ENCODE measurements around the gene TTC24.
"Not testable (repeated sequence)": the region's sequence is repeated elsewhere in the genome, so short reads cannot be mapped to it uniquely, and the experiment has no call there.

The TTC24 gene
- 0.44 to 1.2 (median 0.46) reads per million in 3 experiments for total RNA-seq

GRCh38 chr1:156579472-156579871 lies at the start of gene TTC24:
Gene TTC24 (plus strand): TSS chr1:156579723. CDS start chr1:156581365, 1,642 bp downstream.
- DNase-seq: no peak

DNA sequence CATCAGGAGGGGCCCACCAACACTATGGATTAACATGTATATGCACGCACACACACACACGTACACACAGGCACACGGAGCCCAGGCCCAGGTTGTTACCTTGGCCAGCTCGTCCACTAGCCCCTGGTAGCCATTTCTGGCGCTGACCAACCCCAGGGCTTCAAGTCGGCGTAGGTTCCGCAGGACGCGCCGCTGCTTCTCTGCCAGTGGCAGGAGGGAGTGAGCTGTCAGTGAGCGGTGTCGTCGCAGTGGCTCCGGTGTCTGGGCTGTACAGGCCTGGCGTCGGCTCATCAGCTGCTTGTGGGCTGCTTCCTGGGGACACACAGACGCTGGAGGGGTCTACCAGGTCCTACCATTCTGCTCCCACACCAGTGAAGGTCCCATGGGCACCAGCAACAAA lies 49.5 kb upstream of the TTC24 start:
- no peak for DNase-seq

- DNase-seq: no peak
Observed at GRCh38 chr1:156532374-156532773, 47.1 kb upstream of the TTC24 start.

GRCh38 chr1:156533568-156534220 lies 45.8 kb upstream of the TTC24 start:
- DNase-seq: no peak

DNA sequence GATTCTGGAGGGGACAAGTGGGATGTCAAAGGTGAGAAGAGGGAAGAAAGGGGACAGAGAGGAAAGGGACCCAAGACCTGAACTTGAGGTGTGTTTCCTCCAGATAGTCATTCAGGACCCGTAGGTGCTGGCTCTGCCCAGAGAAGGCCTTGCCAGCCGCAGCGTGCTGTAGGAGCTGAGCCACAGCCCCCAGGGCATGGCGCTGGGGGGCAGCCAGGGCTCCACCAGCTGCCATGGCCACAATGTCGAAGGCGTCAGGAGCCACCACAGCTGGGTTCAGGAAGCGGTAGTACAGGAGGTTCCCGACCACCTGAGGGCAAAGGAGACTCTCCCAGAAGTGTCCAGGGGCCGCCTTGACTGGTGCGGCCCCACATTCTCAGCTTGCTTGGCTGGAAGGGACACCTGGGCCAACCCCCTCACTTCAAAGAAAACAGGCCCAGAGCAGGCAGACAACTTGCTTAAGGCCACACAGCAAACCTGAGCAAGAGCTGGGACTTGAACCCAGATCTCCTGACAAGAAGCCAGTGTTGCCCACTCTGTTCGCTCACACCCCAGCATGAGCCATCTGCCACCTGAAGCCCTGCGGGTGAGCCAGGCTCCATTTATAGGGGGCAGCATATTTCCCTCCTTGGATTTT lies 45.0 kb upstream of the TTC24 start:
- no peak for DNase-seq

- DNase-seq: no peak
Observed at GRCh38 chr1:156537027-156537426, 42.5 kb upstream of the TTC24 start.

DNA sequence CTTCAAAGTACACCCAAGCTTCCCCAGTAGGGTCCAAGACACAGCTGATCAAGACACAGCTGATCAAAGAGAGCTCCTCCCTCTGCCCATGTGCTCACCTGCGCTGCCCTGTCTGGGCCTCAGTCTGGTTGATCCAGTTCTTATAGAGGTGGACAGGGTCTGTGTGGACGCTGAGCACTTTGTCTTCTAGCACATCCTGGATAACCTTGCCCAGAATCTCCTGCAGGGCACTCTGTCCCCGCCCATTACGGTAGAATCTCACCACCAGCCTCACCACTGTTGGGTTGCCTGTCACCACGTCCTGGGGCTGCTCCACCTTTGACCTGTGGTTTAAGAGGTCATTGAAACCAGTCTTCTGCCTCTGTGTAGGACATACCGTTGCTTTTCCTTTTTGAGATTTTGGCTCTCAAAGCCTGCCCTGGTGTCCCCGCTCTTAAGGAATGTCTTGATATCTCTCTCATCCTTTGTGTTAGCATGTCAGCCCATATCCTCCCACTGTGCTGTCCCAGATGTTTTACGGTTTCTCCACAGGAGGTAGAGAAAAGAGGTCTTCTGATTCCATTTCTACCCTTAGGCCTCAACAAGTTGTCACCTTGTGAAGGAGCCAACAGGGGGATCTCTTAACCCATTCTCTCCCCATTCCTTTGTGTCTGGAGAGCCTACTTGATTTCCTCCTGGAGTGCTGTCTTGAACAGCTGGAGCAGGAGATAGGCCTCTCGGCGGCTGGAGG lies 40.6 kb upstream of the TTC24 start:
- DNase-seq: no peak

GRCh38 chr1:156539818-156540355 lies 39.6 kb upstream of the TTC24 start:
- DNase-seq: no peak

- DNase-seq: no peak
Observed at GRCh38 chr1:156540955-156541354, 38.6 kb upstream of the TTC24 start.

DNA sequence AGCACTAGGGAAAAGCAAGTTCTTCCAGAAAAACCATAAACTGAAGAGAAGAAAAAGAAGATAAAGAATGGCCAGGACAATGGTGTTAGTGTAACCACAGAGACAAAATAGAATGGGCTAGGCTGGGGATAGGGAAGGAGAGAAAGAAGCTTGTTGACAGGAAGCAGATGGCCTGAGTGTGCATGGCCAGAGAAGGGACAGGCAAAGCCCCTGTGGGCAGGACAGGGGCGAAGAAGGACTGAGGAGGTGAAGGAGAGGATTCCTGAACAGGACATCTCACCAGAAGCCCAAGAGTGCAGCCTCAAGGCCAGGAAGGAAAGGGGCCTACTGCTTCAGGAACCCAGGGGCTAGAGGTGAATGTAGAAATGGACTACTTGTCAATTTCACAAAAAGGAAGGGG lies 36.5 kb upstream of the TTC24 start:
- no peak for DNase-seq

- no peak for DNase-seq
Observed at GRCh38 chr1:156544592-156545102, 34.9 kb upstream of the TTC24 start.

- no peak for DNase-seq
Observed at GRCh38 chr1:156546267-156546666, 33.3 kb upstream of the TTC24 start.

- DNase-seq: no peak
Observed at GRCh38 chr1:156547434-156547833, 32.1 kb upstream of the TTC24 start.

- DNase-seq: no peak
Observed at GRCh38 chr1:156547982-156548381, 31.5 kb upstream of the TTC24 start.

- DNase-seq: no peak
Observed at GRCh38 chr1:156549390-156549789, 30.1 kb upstream of the TTC24 start.

GRCh38 chr1:156549831-156550230 lies 29.7 kb upstream of the TTC24 start:
- DNase-seq: no peak

DNA sequence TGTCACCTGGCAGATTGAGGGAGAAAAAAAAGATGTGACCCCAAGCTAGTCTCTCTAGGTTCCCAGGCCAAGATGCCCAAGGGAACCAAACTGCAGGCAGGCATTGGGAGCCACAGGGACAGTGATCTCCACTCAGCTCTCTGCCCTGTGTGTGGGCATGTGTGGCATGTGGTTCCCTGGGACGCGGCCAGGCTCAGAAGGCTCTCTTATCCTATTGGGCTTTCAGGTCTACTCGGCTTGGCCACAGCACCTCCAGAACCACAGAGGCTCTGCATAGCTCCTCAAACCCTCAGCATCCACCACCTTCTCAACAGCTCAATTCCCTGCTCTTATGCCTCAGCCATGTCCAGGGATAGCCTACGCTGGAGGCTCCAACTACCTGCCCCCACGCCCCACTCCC lies 29.2 kb upstream of the TTC24 start:
- DNase-seq: no peak

DNA sequence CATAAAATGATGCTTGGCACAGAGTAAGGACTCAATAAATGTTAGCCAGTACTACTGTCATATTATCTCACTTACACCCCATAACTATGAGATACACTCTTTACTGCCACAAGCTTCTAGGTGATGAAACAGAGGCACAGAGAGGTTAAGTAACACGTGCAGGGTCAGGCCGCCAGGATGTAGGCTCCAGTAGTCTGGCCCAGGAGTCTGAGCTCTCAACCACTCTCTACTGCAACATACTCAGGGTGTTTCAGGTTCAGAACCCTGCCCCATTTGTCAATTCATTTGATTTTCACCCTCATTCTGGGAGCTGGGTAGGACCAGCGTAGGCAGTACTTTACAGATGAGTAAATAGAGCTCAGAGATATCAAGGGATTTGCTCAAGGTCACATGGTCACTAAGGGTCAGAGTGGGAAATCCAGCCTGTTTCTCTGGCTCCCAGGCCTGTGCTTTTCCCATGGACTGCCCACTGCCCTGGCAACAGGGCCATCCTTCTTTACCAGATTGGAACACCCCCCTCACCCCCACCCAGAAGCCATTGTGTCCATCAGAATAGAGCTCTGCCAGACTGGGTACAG lies 28.4 kb upstream of the TTC24 start:
- DNase-seq: no peak

GRCh38 chr1:156551869-156552268 lies 27.7 kb upstream of the TTC24 start:
- no peak for DNase-seq

DNA sequence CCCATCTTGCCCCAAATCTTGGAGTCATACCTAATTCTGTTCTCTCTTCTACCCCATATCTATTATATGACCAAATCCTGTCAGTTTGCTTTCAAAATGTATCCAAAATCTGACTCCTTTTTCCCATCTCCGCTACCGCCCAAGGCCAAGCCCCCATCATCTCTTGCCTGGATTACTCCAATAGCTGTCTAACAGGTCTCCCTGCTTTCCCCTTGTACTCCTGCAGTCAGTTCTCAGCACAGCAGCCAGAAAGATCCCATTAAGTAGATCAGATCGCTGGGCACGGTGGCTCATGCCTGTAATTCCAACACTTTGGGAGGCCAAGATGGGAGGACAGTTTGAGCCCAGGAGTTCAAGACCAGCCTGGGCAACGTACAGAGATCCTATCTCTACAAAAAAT lies 27.0 kb upstream of the TTC24 start:
- no peak for DNase-seq

DNA sequence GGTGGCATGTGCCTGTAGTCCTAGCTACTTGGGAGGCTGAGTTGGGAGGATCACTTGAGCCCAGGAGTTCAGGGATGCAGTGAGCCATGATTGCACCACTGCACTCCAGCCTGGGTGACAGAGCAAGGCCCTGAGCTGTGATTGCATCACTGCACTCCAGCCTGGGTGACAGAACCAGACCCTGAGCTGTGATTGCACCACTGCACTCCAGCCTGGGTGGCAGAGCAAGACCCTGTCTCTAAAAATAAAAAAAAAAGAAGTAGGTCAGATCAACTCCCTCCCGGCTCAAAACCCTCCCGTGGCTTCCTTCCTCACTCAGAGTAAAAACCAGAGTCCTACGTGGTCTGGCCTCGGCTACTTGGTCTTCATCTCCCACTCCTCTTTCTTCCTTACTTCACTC lies 26.6 kb upstream of the TTC24 start:
- DNase-seq: not testable (repeated sequence)

GRCh38 chr1:156553860-156554485 lies 25.6 kb upstream of the TTC24 start:
- DNase-seq: no peak

GRCh38 chr1:156554971-156555370 lies 24.6 kb upstream of the TTC24 start:
- no peak for DNase-seq
